Anterior cingulate cortex (tissue), 58 donors: Measurements from ENCODE around the gene OLIG3.

Experiments used
- DNase-seq, 58 donors: peaks; one replicate each; lab custom pipeline; 2025; lab: John Stamatoyannopoulos, UW

OLIG3 gene

DNA sequence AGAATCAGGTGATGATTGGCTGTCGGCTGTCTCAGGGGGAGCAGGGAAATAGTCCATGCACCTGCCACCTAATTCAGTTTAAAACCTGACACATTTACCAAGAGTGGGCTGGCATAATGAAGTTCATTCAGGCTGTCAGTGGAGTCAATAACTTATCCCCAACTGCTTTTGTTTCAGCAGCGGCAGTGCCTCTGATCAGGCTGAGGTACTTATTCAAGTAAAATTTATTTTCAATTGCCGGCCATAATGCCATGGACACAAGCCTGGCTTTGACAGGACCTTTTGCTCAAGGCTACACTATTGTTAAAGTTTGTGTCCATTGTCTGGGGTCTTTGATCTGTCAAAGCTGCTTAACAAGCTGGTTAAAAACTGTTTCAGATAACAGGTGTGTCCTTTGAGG, 20.6 kb downstream of the OLIG3 start:
- DNase-seq = no peak

GRCh38 chr6:137472641-137473137, 21.5 kb downstream of the OLIG3 start:
- DNase-seq = no peak

DNA sequence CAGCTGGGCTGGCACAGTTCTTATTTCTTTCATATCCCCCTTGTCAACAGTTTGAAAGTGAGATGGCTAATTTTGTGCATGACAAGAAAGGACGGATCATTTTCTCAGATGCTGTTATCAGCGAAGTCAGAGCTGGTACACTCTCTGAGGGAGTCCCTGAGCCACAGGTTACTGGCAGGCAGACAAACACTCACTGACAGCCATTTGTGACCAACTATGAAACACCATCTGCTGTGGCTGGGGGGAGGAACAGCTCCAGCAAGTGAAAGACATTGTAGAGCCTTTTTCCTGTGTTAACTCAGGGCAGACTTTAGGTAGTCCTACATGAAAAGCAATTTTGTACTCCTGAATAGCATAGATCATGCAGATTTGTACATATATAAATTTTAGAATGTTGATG, 22.2 kb downstream of the OLIG3 start:
- DNase-seq = no peak

DNA sequence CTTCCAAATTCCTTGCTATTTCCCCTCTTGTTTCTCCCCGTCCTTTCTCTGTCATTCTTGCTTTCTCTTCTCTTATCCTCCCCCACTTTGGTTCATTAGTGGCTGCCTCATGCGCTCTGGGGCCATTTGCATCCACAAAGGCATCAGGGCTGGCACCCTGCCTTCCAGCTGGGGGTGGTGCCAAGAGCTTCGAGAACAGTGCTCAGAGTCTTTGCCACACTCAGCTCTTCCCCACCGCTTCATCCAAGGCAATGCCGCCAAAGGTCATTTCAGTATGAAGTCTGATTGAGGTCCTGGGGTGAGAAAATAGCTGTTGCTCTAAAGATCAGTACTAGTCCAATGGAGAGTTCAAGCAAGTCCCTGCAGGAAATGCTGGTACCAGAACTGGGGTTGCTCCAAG, 22.7 kb downstream of the OLIG3 start:
- peak in 22 of 58 donors; percentile 1 to 37 (median 12) for DNase-seq

GRCh38 chr6:137467211-137467610, 27.0 kb downstream of the OLIG3 start:
- DNase-seq = no peak

GRCh38 chr6:137465378-137466009, 28.7 kb downstream of the OLIG3 start:
- DNase-seq = no peak

- DNase-seq = no peak
Observed at GRCh38 chr6:137452333-137452894, 41.8 kb downstream of the OLIG3 start.

- no peak for DNase-seq
Observed at GRCh38 chr6:137443901-137444300, 50.3 kb downstream of the OLIG3 start.
